Measurements from ENCODE around the gene CIZ1. TPM values are rescaled to one million over a fixed set of nuclear protein-coding genes. Genes with fewer than 3 reads are reported as not detected.

CIZ1 gene
- total RNA-seq, 1 donor from 2014 or later: 174 TPM

- peaks cover 11% of the 10 kb centered on the region for H3K36me3 Mint-ChIP-seq (ENCODE audit: unreplicated experiment)
- no peak for DNase-seq
Measured at GRCh38 chr9:128166169-128166568, 25.2 kb downstream of the CIZ1 start.

GRCh38 chr9:128164307-128164885 lies 27.0 kb downstream of the CIZ1 start:
- H3K4me3 Mint-ChIP-seq (ENCODE audit: unreplicated experiment): no peak overlapping the region

More at GRCh38 chr9:128166169-128166568, 25.2 kb downstream of the CIZ1 start:
- H3K27me3 Mint-ChIP-seq (ENCODE audit: unreplicated experiment): peaks cover 5% of the 10 kb centered on the region
- H3K9me3 Mint-ChIP-seq (ENCODE audit: unreplicated experiment): peaks cover 7% of the 10 kb centered on the region
- peaks cover 20% of the 10 kb centered on the region for H3K4me1 Mint-ChIP-seq (ENCODE audit: low read depth, unreplicated experiment)
- H3K27ac Mint-ChIP-seq (ENCODE audit: unreplicated experiment): peak overlapping the region; percentile 17
- no peak overlapping the region for H3K4me3 Mint-ChIP-seq (ENCODE audit: unreplicated experiment)
- TF ChIP-seq CTCF (IDR thresholded peaks at IDR 0.05; ENCODE audit: partially characterized antibody, unreplicated experiment): no peak

GRCh38 chr9:128163523-128164306 lies 27.7 kb downstream of the CIZ1 start:
- H3K4me1 Mint-ChIP-seq (ENCODE audit: low read depth, unreplicated experiment): peaks cover 3% of the 10 kb centered on the region
- peak overlapping the region; percentile 17 for H3K27ac Mint-ChIP-seq (ENCODE audit: unreplicated experiment)
- no peak overlapping the region for H3K4me3 Mint-ChIP-seq (ENCODE audit: unreplicated experiment)
- H3K27me3 Mint-ChIP-seq (ENCODE audit: unreplicated experiment): peaks cover 5% of the 10 kb centered on the region
- no peak for DNase-seq
- H3K9me3 Mint-ChIP-seq (ENCODE audit: unreplicated experiment): peaks cover 6% of the 10 kb centered on the region
- TF ChIP-seq CTCF (IDR thresholded peaks at IDR 0.05; ENCODE audit: partially characterized antibody, unreplicated experiment): no peak
- peaks cover 9% of the 10 kb centered on the region for H3K36me3 Mint-ChIP-seq (ENCODE audit: unreplicated experiment)

More at GRCh38 chr9:128164307-128164885, 27.0 kb downstream of the CIZ1 start:
- TF ChIP-seq CTCF (IDR thresholded peaks at IDR 0.05; ENCODE audit: partially characterized antibody, unreplicated experiment): no peak
- Mint-ChIP-seq H3K36me3 (ENCODE audit: unreplicated experiment) (peaks cover 11% of the 10 kb centered on the region), H3K4me1 (ENCODE audit: low read depth, unreplicated experiment) (peaks cover 8% of the 10 kb centered on the region), H3K27ac (ENCODE audit: unreplicated experiment) (peak overlapping the region; percentile 17), H3K27me3 (ENCODE audit: unreplicated experiment) (peaks cover 5% of the 10 kb centered on the region), H3K9me3 (ENCODE audit: unreplicated experiment) (peaks cover 6% of the 10 kb centered on the region)
- DNase-seq: no peak

- Mint-ChIP-seq H3K4me3 (ENCODE audit: unreplicated experiment) (no peak overlapping the region), H3K27me3 (ENCODE audit: unreplicated experiment) (peaks cover 5% of the 10 kb centered on the region), H3K4me1 (ENCODE audit: low read depth, unreplicated experiment) (no peaks in the 10 kb centered on the region), H3K9me3 (ENCODE audit: unreplicated experiment) (peaks cover 6% of the 10 kb centered on the region), H3K27ac (ENCODE audit: unreplicated experiment) (no peak overlapping the region), H3K36me3 (ENCODE audit: unreplicated experiment) (peaks cover 6% of the 10 kb centered on the region)
- DNase-seq: no peak
- TF ChIP-seq CTCF (IDR thresholded peaks at IDR 0.05; ENCODE audit: partially characterized antibody, unreplicated experiment): no peak
Measured at GRCh38 chr9:128163027-128163515, 28.3 kb downstream of the CIZ1 start.
